AG04450 (cell line): ENCODE measurements around the gene KIAA1671. TPM values are rescaled to one million over a fixed set of nuclear protein-coding genes. Genes with fewer than 3 reads are reported as not detected.

Experiments
- CTCF ChIA-PET: fragments of 300-600, 350-600 bp; formaldehyde crosslinking; extraction: SDS; loops from one replicate; lab custom pipeline; 2022; ENCODE audit warnings: antibody characterized with exemption, inconsistent platforms; lab: Charles Lee
- POLR2A ChIA-PET: fragments of 350-600 bp; formaldehyde crosslinking; extraction: SDS; loops from one replicate; lab custom pipeline; 2021; ENCODE audit warnings: antibody characterized with exemption, inconsistent platforms; lab: Yijun Ruan, JAX
- DNase-seq: peaks from one replicate; pipeline ENCODE4 v3.0.0-alpha.2; 2011; ENCODE audit warnings: low read depth, low spot score
- H3K27ac ChIP-seq: one replicate; pipeline ENCODE4 v1.5.1; 2012; ENCODE audit warnings: low read depth, low read length, control low read depth
- H3K27me3 ChIP-seq: one replicate; pipeline ENCODE4 v1.6.0; 2012; ENCODE audit warnings: low read length; ENCODE audit not compliant: control insufficient read depth, insufficient read depth
- H3K4me3 ChIP-seq: 2 replicates; pipeline ENCODE4 v1.5.1; 2011; ENCODE audit warnings: mild to moderate bottlenecking, low read depth, low read length, control low read depth
- H3K9me3 ChIP-seq: 2 replicates; pipeline ENCODE4 v1.5.1; 2012; ENCODE audit warnings: low read length; ENCODE audit not compliant: control insufficient read depth, insufficient read depth
- polyA plus RNA-seq: library from polyadenylated mRNA; depleted of rRNA; stranded (reverse); fragments of >200 nt; gene quantifications from 2 replicates; pipeline ENCODE4 v1.2.3, GENCODE V29; 2011
- TF ChIP-seq, protein P1 (sequence below): IDR thresholded peaks from 2 replicates; pipeline ENCODE4 v1.5.1; 2011; ENCODE audit warnings: low read depth, low read length, control low read depth, inconsistent platforms

KIAA1671 gene
- polyA plus RNA-seq, 1 experiment = 0.02 TPM

DNA sequence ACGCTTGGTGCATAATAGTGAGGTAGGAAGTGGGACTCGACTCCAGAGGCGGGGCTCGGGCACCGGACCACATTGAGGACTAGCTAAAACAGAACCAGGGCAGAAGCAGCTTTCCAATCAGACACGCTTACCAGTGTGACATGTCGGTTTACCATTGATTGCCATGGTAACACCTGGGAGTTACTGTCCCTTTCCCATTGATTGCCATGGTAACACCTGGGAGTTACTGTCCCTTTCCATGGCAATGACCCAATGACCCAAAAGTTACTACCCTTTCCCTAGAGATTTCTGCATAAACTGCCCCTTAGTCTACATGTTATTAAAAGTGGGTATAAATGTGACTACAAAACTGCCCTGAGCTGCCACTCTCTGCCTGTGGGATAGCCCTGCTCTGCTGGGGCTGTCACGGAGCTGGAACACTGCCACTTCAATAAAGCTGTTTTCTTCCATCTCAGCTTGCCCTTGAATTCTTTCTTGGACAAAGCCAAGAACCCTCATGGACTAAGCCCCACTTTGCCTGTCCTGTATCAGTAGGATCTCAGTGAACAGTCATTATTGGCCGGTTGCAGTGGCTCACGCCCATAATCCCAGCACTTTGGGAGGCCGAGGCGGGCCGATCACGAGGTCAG lies 169.7 kb downstream of the KIAA1671 start:
- Histone ChIP-seq H3K27me3 (no peaks in the 10 kb centered on the region), H3K27ac (no peak overlapping the region), H3K9me3 (no peaks in the 10 kb centered on the region), H3K4me3 (no peak overlapping the region)
- TF ChIP-seq, protein P1, sequence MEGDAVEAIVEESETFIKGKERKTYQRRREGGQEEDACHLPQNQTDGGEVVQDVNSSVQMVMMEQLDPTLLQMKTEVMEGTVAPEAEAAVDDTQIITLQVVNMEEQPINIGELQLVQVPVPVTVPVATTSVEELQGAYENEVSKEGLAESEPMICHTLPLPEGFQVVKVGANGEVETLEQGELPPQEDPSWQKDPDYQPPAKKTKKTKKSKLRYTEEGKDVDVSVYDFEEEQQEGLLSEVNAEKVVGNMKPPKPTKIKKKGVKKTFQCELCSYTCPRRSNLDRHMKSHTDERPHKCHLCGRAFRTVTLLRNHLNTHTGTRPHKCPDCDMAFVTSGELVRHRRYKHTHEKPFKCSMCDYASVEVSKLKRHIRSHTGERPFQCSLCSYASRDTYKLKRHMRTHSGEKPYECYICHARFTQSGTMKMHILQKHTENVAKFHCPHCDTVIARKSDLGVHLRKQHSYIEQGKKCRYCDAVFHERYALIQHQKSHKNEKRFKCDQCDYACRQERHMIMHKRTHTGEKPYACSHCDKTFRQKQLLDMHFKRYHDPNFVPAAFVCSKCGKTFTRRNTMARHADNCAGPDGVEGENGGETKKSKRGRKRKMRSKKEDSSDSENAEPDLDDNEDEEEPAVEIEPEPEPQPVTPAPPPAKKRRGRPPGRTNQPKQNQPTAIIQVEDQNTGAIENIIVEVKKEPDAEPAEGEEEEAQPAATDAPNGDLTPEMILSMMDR = no peak
- DNase-seq = no peak
- CTCF ChIA-PET = no interaction called here
- POLR2A ChIA-PET = no interaction called here

DNA sequence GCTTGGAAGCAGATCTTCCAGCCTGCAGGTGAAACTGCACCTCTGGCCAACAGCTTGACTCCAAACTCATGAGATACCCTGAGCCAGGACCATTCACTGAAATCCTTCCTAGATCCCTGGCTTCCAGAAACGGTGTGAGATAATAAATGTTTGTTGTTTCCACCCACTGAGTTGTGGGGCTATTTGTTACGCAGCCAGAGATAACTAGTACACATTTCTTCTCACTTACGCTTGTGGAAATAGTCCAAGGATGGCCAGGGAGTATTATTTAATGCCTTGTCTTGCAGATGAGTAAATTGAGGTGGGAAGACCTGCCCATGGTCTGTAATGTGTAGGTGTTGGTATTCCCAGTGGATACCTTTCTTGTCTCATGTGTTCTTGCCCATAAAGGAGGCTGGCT lies 171.2 kb downstream of the KIAA1671 start:
- H3K9me3 ChIP-seq = no peaks in the 10 kb centered on the region
- no peak overlapping the region for H3K27ac ChIP-seq
- DNase-seq = no peak
- ChIA-PET CTCF (no interaction called here), POLR2A (no interaction called here)
- TF ChIP-seq, protein P1 = no peak
- no peak overlapping the region for H3K4me3 ChIP-seq
- no peaks in the 10 kb centered on the region for H3K27me3 ChIP-seq

DNA sequence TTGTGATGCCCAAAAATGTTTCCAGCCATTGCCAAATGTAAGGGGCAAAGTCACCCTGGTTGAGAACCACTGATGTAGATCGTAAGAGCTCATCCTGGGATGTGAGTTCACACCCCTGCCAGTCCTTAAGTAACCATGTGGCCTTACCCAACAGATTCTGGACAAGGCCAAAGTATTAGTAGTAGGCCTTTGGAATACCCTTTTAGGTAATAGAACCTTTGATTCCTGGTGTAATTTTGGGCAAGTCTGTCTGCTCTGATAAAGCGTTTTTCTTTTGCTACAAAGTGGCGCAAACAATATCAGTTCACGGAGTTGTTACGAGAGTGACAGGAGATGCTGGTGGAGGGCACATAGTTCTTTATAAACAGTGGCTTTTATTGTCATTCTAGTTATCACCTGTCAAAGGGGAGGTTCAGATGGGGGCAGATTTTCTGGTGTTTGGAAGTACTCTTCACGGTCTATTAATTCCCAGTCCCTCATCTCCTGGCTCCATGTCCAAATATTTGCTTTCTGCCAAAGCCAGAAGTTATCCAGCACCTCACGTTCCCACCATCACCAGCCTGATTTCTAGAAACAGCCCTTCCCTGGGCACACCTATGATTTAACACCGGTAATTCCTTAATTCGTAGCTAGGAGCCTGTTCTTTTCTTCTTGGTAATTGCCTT lies 173.3 kb downstream of the KIAA1671 start:
- ChIA-PET POLR2A (no interaction called here), CTCF (no interaction called here)
- H3K27ac ChIP-seq = no peak overlapping the region
- H3K9me3 ChIP-seq = no peaks in the 10 kb centered on the region
- no peak overlapping the region for H3K4me3 ChIP-seq
- TF ChIP-seq, protein P1 = no peak
- no peak for DNase-seq
- H3K27me3 ChIP-seq = no peaks in the 10 kb centered on the region

DNA sequence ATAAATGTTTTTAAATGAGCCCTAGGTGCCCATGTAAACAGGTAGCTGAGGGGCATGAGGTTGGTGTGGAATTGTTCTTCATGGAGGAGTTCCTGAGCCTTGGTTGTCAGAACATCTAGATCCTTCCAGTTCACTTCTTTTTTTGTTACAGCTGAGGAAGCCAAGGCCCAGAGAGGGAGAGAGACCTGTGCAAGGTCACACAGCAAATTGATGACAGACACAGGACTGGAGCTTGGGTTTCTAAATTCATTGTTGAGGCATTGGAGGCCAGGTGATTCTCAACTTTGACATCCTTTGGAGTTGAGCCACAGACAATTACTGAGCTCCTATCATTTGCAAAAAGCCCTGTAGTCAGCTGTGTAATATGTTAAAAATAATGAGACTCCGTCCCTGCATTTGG lies 174.0 kb downstream of the KIAA1671 start:
- CTCF ChIA-PET = no interaction called here
- Histone ChIP-seq H3K9me3 (no peaks in the 10 kb centered on the region; the same call in 1 of the 2 replicates), H3K27ac (no peak overlapping the region), H3K27me3 (no peaks in the 10 kb centered on the region), H3K4me3 (no peak overlapping the region)
- POLR2A ChIA-PET = no interaction called here
- no peak for DNase-seq
- TF ChIP-seq, protein P1 = no peak

DNA sequence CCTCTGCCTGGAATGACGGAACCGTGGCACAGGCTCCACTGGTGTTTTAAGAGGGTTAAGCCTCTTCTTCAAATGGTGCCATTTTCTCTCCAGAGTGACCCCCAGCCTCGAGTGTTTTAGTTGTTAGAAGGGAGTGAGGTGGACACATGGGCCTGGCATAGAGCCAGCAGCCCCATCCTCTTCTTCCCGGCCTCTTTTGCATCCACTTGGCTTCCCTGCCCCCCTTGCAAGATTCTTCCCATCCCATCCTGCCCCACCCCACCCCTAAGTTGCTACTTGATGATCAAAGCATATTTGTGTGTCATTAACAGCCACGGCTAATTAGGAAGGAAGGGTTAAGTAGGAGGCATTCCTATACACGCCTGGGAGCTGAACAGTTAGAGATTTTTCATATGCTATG lies 174.8 kb downstream of the KIAA1671 start:
- no peak for DNase-seq
- Histone ChIP-seq H3K9me3 (no peaks in the 10 kb centered on the region; the same call in 1 of the 2 replicates), H3K27ac (no peak overlapping the region), H3K4me3 (no peak overlapping the region), H3K27me3 (no peaks in the 10 kb centered on the region)
- ChIA-PET POLR2A (interaction anchor here (0.7 kb wide), 1 partner anchor 104 kb away, joined by 4 read pairs; no protein-coding TSS in a partner anchor), CTCF (interaction anchor here (1.1 kb wide), 1 partner anchor 15 kb away, joined by 3 read pairs; no protein-coding TSS in a partner anchor)
- TF ChIP-seq, protein P1 = no peak
